ENCODE data around the gene NLRP12.
"Not testable (repeated sequence)": the region's sequence is repeated elsewhere in the genome, so short reads cannot be mapped to it uniquely, and the experiment has no call there.

NLRP12 gene

GRCh38 chr19:53769696-53770309 is 54.3 kb downstream of the NLRP12 start:
- H3K27ac ChIP-seq (ENCODE audit: low read depth, low read length); H3K36me3 ChIP-seq (ENCODE audit: control insufficient read depth, insufficient read depth, low read length); H3K4me3 ChIP-seq (ENCODE audit: low read length); H3K9ac ChIP-seq (ENCODE audit: low read length); H3K4me1 ChIP-seq (ENCODE audit: control insufficient read depth, insufficient read depth, low read length); H3K27me3 ChIP-seq (ENCODE audit: control insufficient read depth, insufficient read depth, low read length): not testable (repeated sequence)

- Histone ChIP-seq H3K27ac (ENCODE audit: low read depth, low read length) (no peak overlapping the region), H3K4me1 (ENCODE audit: control insufficient read depth, insufficient read depth, low read length) (no peaks in the 10 kb centered on the region), H3K9ac (ENCODE audit: low read length) (no peak overlapping the region), H3K27me3 (ENCODE audit: control insufficient read depth, insufficient read depth, low read length) (no peaks in the 10 kb centered on the region), H3K4me3 (ENCODE audit: low read length) (no peak overlapping the region), H3K36me3 (ENCODE audit: control insufficient read depth, insufficient read depth, low read length) (no peaks in the 10 kb centered on the region)
These were observed 55.7 kb downstream of the NLRP12 start for GRCh38 chr19:53768401-53768800.

- not testable (repeated sequence) for H3K4me3 ChIP-seq (ENCODE audit: low read length); H3K36me3 ChIP-seq (ENCODE audit: control insufficient read depth, insufficient read depth, low read length); H3K4me1 ChIP-seq (ENCODE audit: control insufficient read depth, insufficient read depth, low read length); H3K27me3 ChIP-seq (ENCODE audit: control insufficient read depth, insufficient read depth, low read length); H3K9ac ChIP-seq (ENCODE audit: low read length); H3K27ac ChIP-seq (ENCODE audit: low read depth, low read length)
These were observed 65.1 kb downstream of the NLRP12 start for GRCh38 chr19:53758991-53759390.

All from rectal smooth muscle tissue (tissue), 1 donor.